GM23338 (cell line): ENCODE results near the gene PCDHB8. TPM values are rescaled to one million over a fixed set of nuclear protein-coding genes. Genes with fewer than 3 reads are reported as not detected.

Experiments
- ATAC-seq: fragments of 200-7000 bp; cut with Tn5 transposase; 3 replicates; pipeline ENCODE4 v1.9.1; 2020
- DNase-seq: peaks from one replicate; pipeline ENCODE4 v3.0.0-alpha.2; 2015; ENCODE audit warnings: low spot score
- H2AFZ ChIP-seq: fragments of 200-600 bp; sonication (generic); 2 replicates; pipeline ENCODE4 v1.8.0; 2016; ENCODE audit warnings: antibody characterized with exemption, mild to moderate bottlenecking, moderate library complexity
- H3F3A ChIP-seq: fragments of 200-600 bp; sonication (generic); replicated peaks from 2 replicates; pipeline ENCODE4 v1.8.0; 2017; ENCODE audit warnings: antibody characterized with exemption, mixed run types, low read depth
- H3K27ac ChIP-seq: fragments of 200-600 bp; sonication (generic); 2 replicates; pipeline ENCODE4 v1.6.1; 2016; ENCODE audit warnings: low read depth
- H3K27me3 ChIP-seq: fragments of 200-600 bp; sonication (generic); 2 replicates; pipeline ENCODE4 v1.8.0; 2016; ENCODE audit warnings: mild to moderate bottlenecking, mixed run types, moderate library complexity; ENCODE audit not compliant: insufficient read depth
- H3K36me3 ChIP-seq: fragments of 200-600 bp; sonication (generic); 2 replicates; pipeline ENCODE4 v1.8.0; 2016; ENCODE audit warnings: mild to moderate bottlenecking; ENCODE audit not compliant: insufficient read depth
- H3K4me1 ChIP-seq: fragments of 200-600 bp; sonication (generic); 2 replicates; pipeline ENCODE4 v1.8.0; 2016; ENCODE audit warnings: mild to moderate bottlenecking, moderate library complexity; ENCODE audit not compliant: insufficient read depth
- H3K4me2 ChIP-seq: fragments of 200-600 bp; sonication (generic); 2 replicates; pipeline ENCODE4 v1.7.1; 2017; ENCODE audit warnings: mixed run types
- H3K4me3 ChIP-seq: fragments of 200-600 bp; sonication (generic); 2 replicates; pipeline ENCODE4 v1.6.1; 2016; ENCODE audit warnings: mixed run types
- H3K79me2 ChIP-seq: fragments of 200-600 bp; sonication (generic); replicated peaks from 2 replicates; pipeline ENCODE4 v1.8.0; 2017; ENCODE audit warnings: mild to moderate bottlenecking; ENCODE audit not compliant: insufficient read depth
- H3K9me2 ChIP-seq: fragments of 200-600 bp; sonication (generic); 2 replicates; pipeline ENCODE4 v1.8.0; 2017; ENCODE audit not compliant: insufficient read depth
- H4K20me1 ChIP-seq: fragments of 200-600 bp; sonication (generic); replicated peaks from 2 replicates; pipeline ENCODE4 v1.8.0; 2017; ENCODE audit warnings: mild to moderate bottlenecking; ENCODE audit not compliant: insufficient read depth
- H3K27ac Mint-ChIP-seq: 2 replicates; pipeline ENCODE4 v1.8.0; 2020; ENCODE audit warnings: inconsistent platforms, mild to moderate bottlenecking, moderate library complexity, mixed read lengths
- H3K27me3 Mint-ChIP-seq: 3 replicates; pipeline ENCODE4 v1.8.0; 2022; ENCODE audit warnings: low read depth, mild to moderate bottlenecking, moderate library complexity, mixed read lengths, inconsistent platforms; ENCODE audit not compliant: insufficient read depth, poor library complexity
- H3K36me3 Mint-ChIP-seq: 3 replicates; pipeline ENCODE4 v1.8.0; 2021; ENCODE audit warnings: low read depth, mild to moderate bottlenecking, inconsistent platforms, moderate library complexity, mixed read lengths
- H3K4me1 Mint-ChIP-seq: 3 replicates; pipeline ENCODE4 v1.8.0; 2020; ENCODE audit warnings: mild to moderate bottlenecking, inconsistent platforms, mixed read lengths
- H3K4me3 Mint-ChIP-seq: 3 replicates; pipeline ENCODE4 v1.8.0; 2021; ENCODE audit warnings: moderate library complexity, mild to moderate bottlenecking, inconsistent platforms, mixed read lengths
- H3K9me3 Mint-ChIP-seq: 3 replicates; pipeline ENCODE4 v1.8.0; 2020; ENCODE audit warnings: moderate library complexity, mild to moderate bottlenecking, inconsistent platforms, mixed read lengths
- POLR2AphosphoS5 ChIP-seq: IDR thresholded peaks from 2 replicates; pipeline ENCODE4 v1.6.1; 2016; ENCODE audit warnings: antibody characterized with exemption, low read depth
- STAT1 ChIP-seq: IDR thresholded peaks from one replicate; pipeline ENCODE4 v1.6.1; 2016; ENCODE audit warnings: antibody characterized with exemption; ENCODE audit not compliant: unreplicated experiment
- polyA plus RNA-seq: library from polyadenylated mRNA; unstranded; fragments of >200 nt; fragmentation: Nextera tagmentation; extraction: Ambion mirVana; gene quantifications from 2 replicates; pipeline ENCODE4 v1.2.1, GENCODE V29; 2016
- total RNA-seq: library from RNA; depleted of rRNA; stranded (reverse); fragments of >200 nt; shearing (Covaris generic); gene quantifications from 2 replicates; pipeline ENCODE4 v1.2.3, GENCODE V29; 2014
- TF ChIP-seq, protein P1 (sequence below), 2 experiments: fragments of 200-600 bp in 1 of 2; sonication (generic) in 1 of 2; conservative IDR thresholded peaks; 2 replicates each; pipeline versions ENCODE4 v1.5.1 to v1.6.1; 2016 to 2017; ENCODE audit warnings: antibody characterized with exemption in 2 of 2, low read depth in 2 of 2, mild to moderate bottlenecking in 2 of 2, moderate library complexity in 1 of 2
- TF ChIP-seq, protein P2 (sequence below): fragments of 250-450 bp; sonication (Bioruptor Pico); IDR thresholded peaks from 2 replicates; pipeline ENCODE4 v1.5.0; 2020; ENCODE audit warnings: mild to moderate bottlenecking, moderate library complexity
- TF ChIP-seq, protein P3 (sequence below): IDR thresholded peaks from 2 replicates; pipeline ENCODE4 v1.6.1; 2016; ENCODE audit warnings: antibody characterized with exemption

Gene PCDHB8
- total and polyA plus RNA-seq, 2 experiments from 2014 or later, result 0.84 to 2.7 TPM

DNA sequence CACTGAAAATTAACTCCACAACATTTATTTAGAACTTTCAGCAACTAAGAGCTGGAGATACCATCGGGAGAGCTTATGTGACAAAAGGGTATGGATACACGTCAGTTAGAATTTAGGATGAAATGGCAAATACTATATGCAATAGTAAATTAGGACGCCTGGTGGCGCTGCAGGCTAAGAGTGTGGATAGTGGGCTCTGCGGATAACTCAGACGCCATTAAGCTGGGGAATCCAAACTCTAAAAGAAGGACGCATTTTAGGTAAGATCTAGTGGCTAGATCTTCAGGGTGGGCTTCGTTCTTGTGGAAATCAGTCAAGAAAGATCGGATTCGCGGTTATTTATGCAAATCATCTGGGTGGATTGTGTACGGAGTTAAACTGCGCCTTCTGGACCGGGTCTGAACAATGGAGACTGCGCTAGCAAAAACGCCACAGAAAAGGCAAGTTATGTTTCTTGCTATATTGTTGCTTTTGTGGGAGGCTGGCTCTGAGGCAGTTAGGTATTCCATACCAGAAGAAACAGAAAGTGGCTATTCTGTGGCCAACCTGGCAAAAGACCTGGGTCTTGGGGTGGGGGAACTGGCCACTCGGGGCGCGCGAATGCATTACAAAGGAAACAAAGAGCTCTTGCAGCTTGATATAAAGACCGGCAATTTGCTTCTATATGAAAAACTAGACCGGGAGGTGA is 42.4 kb upstream of the PCDHB8 start, which contains the start of gene PCDHB5:
TSS of gene PCDHB5 (plus strand) at position 177 of the 688 bp plus-strand sequence. CDS start at position 406, 229 bp downstream.
- H3K27ac Mint-ChIP-seq, result peak within 1 kb of the TSS; percentile 95
- peak within 1 kb of the TSS; percentile 84 for H2AFZ ChIP-seq
- H3K9me2 ChIP-seq, result no peaks in the 10 kb centered on the region
- peak; percentile 94 for DNase-seq
- H3K27ac ChIP-seq, result peak within 1 kb of the TSS; percentile 64
- no peaks in the 10 kb centered on the region for H3K27me3 ChIP-seq
- peak; percentile 90 for ATAC-seq
- H3K4me1 ChIP-seq, result no peaks in the 10 kb centered on the region
- peaks cover 55% of the 10 kb centered on the region for H3K36me3 Mint-ChIP-seq
- TF ChIP-seq, protein P1, sequence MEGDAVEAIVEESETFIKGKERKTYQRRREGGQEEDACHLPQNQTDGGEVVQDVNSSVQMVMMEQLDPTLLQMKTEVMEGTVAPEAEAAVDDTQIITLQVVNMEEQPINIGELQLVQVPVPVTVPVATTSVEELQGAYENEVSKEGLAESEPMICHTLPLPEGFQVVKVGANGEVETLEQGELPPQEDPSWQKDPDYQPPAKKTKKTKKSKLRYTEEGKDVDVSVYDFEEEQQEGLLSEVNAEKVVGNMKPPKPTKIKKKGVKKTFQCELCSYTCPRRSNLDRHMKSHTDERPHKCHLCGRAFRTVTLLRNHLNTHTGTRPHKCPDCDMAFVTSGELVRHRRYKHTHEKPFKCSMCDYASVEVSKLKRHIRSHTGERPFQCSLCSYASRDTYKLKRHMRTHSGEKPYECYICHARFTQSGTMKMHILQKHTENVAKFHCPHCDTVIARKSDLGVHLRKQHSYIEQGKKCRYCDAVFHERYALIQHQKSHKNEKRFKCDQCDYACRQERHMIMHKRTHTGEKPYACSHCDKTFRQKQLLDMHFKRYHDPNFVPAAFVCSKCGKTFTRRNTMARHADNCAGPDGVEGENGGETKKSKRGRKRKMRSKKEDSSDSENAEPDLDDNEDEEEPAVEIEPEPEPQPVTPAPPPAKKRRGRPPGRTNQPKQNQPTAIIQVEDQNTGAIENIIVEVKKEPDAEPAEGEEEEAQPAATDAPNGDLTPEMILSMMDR (conservative IDR thresholded peaks at IDR 0.05; ENCODE audit: low read depth in 2 of 2), result peak; percentile 87 to 93
- TF ChIP-seq STAT1, result no peak
- TF ChIP-seq, protein P2, sequence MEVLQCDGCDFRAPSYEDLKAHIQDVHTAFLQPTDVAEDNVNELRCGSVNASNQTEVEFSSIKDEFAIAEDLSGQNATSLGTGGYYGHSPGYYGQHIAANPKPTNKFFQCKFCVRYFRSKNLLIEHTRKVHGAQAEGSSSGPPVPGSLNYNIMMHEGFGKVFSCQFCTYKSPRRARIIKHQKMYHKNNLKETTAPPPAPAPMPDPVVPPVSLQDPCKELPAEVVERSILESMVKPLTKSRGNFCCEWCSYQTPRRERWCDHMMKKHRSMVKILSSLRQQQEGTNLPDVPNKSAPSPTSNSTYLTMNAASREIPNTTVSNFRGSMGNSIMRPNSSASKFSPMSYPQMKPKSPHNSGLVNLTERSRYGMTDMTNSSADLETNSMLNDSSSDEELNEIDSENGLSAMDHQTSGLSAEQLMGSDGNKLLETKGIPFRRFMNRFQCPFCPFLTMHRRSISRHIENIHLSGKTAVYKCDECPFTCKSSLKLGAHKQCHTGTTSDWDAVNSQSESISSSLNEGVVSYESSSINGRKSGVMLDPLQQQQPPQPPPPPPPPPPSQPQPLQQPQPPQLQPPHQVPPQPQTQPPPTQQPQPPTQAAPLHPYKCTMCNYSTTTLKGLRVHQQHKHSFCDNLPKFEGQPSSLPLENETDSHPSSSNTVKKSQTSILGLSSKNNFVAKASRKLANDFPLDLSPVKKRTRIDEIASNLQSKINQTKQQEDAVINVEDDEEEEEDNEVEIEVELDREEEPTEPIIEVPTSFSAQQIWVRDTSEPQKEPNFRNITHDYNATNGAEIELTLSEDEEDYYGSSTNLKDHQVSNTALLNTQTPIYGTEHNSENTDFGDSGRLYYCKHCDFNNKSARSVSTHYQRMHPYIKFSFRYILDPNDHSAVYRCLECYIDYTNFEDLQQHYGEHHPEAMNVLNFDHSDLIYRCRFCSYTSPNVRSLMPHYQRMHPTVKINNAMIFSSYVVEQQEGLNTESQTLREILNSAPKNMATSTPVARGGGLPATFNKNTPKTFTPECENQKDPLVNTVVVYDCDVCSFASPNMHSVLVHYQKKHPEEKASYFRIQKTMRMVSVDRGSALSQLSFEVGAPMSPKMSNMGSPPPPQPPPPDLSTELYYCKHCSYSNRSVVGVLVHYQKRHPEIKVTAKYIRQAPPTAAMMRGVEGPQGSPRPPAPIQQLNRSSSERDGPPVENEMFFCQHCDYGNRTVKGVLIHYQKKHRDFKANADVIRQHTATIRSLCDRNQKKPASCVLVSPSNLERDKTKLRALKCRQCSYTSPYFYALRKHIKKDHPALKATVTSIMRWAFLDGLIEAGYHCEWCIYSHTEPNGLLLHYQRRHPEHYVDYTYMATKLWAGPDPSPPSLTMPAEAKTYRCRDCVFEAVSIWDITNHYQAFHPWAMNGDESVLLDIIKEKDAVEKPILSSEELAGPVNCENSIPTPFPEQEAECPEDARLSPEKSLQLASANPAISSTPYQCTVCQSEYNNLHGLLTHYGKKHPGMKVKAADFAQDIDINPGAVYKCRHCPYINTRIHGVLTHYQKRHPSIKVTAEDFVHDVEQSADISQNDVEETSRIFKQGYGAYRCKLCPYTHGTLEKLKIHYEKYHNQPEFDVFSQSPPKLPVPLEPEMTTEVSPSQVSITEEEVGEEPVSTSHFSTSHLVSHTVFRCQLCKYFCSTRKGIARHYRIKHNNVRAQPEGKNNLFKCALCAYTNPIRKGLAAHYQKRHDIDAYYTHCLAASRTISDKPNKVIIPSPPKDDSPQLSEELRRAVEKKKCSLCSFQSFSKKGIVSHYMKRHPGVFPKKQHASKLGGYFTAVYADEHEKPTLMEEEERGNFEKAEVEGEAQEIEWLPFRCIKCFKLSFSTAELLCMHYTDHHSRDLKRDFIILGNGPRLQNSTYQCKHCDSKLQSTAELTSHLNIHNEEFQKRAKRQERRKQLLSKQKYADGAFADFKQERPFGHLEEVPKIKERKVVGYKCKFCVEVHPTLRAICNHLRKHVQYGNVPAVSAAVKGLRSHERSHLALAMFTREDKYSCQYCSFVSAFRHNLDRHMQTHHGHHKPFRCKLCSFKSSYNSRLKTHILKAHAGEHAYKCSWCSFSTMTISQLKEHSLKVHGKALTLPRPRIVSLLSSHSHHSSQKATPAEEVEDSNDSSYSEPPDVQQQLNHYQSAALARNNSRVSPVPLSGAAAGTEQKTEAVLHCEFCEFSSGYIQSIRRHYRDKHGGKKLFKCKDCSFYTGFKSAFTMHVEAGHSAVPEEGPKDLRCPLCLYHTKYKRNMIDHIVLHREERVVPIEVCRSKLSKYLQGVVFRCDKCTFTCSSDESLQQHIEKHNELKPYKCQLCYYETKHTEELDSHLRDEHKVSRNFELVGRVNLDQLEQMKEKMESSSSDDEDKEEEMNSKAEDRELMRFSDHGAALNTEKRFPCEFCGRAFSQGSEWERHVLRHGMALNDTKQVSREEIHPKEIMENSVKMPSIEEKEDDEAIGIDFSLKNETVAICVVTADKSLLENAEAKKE (CRISPR knock-in tag), result no peak
- TF ChIP-seq, protein P3, sequence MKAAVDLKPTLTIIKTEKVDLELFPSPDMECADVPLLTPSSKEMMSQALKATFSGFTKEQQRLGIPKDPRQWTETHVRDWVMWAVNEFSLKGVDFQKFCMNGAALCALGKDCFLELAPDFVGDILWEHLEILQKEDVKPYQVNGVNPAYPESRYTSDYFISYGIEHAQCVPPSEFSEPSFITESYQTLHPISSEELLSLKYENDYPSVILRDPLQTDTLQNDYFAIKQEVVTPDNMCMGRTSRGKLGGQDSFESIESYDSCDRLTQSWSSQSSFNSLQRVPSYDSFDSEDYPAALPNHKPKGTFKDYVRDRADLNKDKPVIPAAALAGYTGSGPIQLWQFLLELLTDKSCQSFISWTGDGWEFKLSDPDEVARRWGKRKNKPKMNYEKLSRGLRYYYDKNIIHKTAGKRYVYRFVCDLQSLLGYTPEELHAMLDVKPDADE, result no peak
- TF ChIP-seq POLR2AphosphoS5, result peak; percentile 42; the same call in 1 of the 2 replicates
- H3K27me3 Mint-ChIP-seq, result peaks cover 2% of the 10 kb centered on the region
- no peaks in the 10 kb centered on the region; the same call in 1 of the 2 replicates for H3K36me3 ChIP-seq
- H3K4me1 Mint-ChIP-seq, result no peaks in the 10 kb centered on the region
- H3K9me3 Mint-ChIP-seq, result peaks cover 61% of the 10 kb centered on the region
- H3K4me3 ChIP-seq, result peak within 1 kb of the TSS; percentile 69
- no peaks in the 10 kb centered on the region for H4K20me1 ChIP-seq
- peak within 1 kb of the TSS; percentile 94 for H3K4me2 ChIP-seq
- H3K79me2 ChIP-seq, result peaks cover 24% of the 10 kb centered on the region
- peak within 1 kb of the TSS; percentile 78 for H3K4me3 Mint-ChIP-seq
- H3F3A ChIP-seq, result no peaks in the 10 kb centered on the region
